Stimulated activated CD8-positive, alpha-beta memory T cell treated with anti-CD3 and anti-CD28 coated beads, Interleukin-15, amount 100 ng/mL, for 4 hours (primary cell): ENCODE data around the gene TOX2.

Experiments
- DNase-seq, 2 donors: peaks; one replicate each; pipeline ENCODE4 v3.0.0-alpha.2; 2020; ENCODE audit warnings: low read depth in 2 of 2

The TOX2 gene

DNA sequence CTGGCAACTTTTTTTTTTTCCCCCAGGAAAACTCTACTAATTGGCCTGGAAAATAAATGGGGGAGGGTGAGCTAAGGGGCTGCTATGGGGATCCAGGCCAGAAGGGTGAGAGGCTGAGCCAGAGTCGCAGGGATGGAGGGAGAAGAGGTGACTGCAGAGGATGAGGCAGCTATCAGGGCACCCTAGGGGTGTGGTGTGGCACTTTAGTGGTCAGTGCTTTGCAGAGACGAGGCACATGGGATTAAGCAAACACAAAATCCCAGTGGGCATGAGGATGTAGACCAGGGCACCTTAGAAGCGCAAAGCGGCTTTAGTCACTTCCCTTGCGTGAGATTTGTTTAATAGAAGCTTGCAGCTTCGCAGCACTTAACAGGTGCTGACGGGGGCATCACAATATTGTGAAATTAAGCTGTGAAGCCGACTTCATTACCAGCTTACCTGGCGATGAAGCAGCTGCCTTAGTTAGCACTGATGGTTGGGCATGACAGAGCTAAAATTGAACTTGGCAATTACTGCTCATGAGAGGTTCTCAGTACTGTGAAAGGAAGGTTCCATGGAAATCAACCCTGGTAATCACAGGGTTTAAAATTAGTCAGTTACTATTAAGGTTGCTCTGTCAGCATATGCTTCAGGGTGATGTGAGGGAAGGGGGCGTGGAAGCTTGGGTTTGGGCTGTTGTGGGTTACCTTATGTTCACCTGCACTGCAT lies 26.0 kb downstream of the TOX2 start:
- no peak for DNase-seq

- DNase-seq = no peak
These were observed 27.0 kb downstream of the TOX2 start for GRCh38 chr20:43941476-43942200.

- no peak for DNase-seq
These were observed 27.5 kb downstream of the TOX2 start for GRCh38 chr20:43942201-43942590.

DNA sequence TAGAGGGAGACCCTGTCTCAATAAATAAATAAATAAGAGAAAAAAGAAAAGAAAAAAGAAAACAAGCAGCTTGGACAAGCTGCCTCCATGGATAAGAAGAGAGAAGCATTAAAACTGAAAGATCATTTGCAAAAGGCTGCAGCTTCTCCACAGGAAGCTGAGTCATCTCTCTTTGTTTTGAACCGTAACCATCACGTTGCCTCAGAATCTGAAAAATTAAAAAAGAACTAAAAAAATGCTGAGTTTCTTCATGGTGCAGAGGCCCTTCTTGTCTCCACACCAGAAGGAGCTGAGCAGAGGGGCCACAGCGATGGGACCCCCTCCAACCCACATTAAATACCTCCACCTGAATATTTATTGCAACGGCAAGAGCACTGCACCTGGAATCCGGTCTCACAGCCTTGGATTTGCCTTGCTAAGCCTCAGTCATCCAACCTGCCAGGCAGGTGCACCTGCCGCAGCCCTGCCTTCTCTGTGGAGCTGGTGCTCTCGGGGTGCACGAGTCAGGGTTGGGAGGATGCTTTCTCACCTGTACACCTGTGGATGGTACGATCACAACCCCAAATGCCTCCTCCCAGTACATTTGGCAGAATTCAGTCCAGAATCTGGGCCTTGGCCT lies 28.1 kb downstream of the TOX2 start:
- no peak for DNase-seq

DNA sequence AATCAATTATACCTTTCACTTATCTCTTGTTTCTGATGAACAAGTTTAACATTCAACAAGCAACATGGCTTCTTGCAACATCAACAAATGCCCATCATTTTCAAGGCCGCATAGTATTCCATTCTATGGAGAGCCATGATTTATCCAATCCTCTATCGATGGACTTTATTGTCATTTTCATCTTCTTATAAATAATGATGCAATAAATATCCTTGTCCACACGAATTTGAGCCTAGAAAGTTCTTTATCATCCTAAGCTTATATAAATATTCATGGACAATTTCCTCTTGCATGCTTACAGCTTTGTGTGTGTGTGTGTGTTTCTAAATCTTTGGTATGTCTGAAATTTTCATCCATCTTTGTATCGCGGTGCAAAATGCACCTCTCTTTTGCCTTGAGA lies 29.1 kb downstream of the TOX2 start:
- DNase-seq = no peak

- no peak for DNase-seq
These were observed 30.1 kb downstream of the TOX2 start for GRCh38 chr20:43944653-43945235.

DNA sequence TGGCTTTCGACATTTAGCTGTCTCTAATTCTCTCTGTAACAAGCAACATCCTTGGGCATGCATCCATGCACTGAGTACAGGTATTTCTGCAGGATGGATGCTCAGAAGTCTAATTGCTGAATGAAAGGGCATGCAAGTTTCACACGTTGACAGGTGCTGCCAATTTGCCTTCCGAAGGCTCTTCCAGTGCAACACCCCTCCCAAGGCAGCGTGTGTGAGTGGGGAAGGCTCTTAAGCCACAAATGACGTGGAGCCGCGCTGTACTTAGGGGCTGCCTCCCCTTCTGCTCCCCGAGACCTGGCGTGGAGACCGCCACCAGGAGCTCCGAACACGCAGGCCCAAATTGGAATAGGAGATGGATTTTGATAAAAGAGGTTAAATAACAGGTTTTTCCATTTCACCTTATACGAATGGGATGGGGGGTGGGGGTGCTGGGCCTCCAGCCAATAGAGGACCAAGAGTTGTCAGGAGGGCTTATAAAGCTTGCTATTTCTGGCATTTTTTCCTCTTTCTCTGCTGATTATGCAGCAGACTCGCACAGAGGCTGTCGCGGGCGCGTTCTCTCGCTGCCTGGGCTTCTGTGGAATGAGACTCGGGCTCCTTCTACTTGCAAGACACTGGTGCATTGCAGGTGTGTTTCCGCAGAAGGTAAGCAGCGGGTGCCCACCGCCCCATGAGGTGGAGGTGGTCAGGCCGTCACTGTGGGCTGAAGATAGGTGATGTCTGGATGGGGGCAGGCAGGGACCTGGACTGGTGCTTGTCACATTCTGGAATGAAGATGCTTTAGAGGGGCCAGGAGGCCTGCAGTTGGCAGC lies 30.9 kb downstream of the TOX2 start:
- DNase-seq = no peak

DNA sequence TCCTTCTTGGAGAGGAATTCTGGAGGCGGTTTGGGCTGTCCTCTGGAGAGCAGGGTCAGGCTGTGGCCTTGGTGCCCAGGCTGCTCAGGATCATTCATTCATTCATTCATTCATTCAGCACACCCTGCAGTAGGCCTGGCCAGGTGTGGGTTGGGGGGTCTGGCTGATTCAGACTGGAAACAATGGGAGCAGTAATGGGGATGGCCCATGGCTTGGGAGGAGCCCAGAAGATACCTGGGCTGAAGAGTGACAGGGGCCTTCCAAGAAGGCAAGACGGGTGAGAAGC lies 31.5 kb downstream of the TOX2 start:
- DNase-seq = no peak

GRCh38 chr20:43946659-43947315 lies 32.1 kb downstream of the TOX2 start:
- DNase-seq = no peak

- DNase-seq = no peak
These were observed 32.7 kb downstream of the TOX2 start for GRCh38 chr20:43947316-43947710.

DNA sequence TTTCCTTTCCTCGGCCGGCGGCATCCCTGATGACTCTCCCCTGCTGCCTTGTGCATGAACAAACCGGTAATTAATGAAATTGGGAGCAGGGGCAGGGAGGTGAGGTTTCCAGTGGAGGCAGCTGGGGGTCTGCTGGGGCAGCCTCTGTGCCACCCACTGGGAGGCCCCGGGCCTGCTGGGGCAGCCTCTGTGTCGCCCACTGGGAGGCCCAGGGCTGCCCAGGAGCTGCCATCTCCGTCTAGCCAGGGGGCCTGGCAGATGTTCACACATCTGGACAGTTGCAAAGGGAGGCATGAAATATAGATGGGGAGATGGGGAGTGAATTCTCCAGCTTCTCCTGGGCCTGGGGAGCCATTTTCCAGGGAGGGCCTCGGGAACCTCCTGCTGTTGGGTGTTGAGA lies 33.8 kb downstream of the TOX2 start:
- no peak for DNase-seq

DNA sequence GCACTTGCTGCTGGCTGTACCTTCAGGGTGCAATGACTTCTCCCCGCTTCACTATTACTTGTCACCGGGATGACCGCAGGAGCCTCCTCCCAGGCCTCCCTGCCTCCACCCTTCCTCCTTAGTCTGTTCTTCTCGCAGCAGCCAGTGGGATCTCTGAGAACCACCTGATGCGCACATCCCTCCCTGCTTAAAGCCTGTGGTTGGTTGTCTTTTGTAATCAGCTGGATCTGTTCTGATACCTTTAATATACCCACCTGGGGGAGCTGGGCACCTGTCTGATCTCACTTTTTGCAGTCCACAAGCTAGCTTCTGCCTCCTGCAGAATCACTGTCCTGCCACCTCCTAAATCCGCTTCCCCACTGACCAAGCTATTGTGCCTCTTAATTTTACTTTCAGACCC lies 34.6 kb downstream of the TOX2 start:
- no peak for DNase-seq

GRCh38 chr20:43949741-43950618 lies 35.3 kb downstream of the TOX2 start:
- DNase-seq = peak; percentile 38 to 56

DNA sequence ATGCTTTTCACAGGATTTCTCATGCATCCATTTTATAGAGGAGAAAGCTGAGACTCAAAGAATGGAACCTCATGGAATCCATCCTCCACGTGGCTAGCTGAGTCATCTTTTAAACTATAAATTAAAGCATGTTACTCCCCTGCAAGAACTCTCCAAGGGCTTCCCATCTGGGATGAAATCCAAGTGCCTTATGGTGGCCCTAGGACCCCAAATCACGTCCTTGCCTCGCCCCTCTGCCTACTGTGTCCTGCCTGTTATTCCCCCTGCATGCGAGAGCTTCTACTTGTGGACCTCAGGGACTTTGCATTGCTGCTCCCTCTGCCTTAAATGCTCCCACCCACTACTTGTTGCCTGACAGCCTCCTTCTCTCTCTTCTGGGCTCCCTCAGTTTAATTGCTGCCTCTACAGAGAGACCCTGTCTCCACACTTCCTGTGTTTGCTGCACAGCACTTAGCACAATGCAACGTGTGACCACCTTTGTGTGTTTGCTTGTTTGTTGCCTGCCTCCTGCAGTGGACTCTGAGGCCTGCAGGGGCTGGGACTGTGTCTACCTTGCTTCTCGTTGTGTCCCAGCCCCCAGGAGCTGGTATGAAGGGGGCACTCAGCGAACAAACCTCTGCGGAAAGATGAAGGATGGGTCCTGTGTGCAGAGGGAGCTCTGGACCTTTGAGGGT lies 39.4 kb downstream of the TOX2 start:
- DNase-seq = no peak

GRCh38 chr20:43954704-43955061 lies 40.0 kb downstream of the TOX2 start:
- no peak for DNase-seq

DNA sequence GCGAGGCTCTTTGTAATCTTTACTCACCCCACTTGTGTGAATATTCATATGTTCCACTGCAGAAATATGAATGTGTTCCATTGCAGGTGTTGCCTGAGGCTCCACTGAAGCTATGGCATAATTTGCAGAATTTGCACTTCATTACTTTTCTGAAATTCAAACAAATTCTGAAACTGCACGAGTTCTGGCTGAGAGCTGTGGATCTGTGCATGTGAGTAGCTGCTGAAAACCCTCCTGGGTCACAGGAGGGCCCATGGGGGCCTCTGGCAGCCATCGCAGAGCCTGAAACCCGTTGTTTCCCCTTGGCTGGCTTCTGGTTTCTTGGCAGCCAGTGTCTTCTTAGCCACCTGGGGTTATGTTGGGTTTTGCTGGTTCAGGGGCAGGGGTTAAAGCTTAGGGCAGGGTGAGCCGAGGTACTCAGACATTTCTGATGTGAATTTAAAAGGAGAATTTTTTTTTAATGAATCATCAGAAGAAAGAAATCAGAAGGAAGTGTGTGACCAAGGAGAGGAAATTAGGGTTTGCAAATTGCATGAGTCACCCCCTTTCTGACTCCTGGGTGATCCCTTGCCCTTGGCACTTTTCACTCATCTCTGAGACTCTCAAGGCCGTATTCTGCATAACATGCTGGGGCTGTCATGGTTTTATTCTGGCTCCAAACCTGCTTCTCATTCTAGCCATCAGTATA lies 40.6 kb downstream of the TOX2 start:
- DNase-seq = peak; percentile 18 to 30

DNA sequence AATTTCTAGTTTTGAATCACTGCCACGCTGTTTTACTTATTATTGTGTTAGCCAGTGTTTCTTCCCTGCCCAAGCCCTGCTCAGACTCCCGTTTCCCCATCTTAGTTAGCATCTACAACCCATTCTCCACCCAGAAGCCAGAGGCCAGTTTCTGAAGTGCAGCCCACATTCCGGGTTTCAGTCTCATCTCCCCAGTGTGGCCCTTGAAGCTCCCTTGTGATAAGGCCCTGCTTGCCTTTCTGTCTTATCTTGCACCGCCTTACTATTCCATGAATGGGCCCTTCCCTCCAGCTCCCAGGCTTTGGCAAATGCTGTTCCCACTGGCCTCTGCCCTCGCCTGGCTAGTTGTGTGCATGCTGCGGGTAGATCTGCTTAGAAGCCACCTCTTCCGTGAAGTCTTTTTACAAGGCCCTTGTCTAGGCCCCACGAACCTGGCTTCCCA lies 41.1 kb downstream of the TOX2 start:
- no peak for DNase-seq

GRCh38 chr20:43957392-43957791 lies 42.7 kb downstream of the TOX2 start:
- DNase-seq = no peak

DNA sequence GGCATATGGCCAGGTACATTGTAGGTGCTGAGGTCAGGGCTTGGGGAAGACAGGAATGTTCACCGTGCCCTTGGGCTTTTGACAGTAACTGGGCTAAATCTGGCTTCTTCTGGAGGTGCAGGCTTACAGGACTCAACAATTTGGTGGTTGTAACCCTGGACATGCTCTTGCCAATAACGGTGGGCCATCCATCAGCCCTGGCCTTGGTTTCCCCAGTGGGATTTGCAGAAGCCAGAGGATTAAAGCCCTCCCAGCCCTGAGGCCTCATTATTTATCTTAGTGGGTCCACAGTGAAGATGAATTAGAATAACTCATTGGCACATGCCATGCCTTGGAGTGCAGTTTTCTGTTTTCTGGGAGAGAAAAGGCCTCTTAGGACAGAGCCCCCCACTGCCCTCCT lies 44.0 kb downstream of the TOX2 start:
- no peak for DNase-seq
